NCI-H226 (cell line): ENCODE data around the gene RLN3.

Source experiments
- DNase-seq: peaks from one replicate; pipeline ENCODE4 v3.0.0-alpha.2; 2015

RLN3 gene

GRCh38 chr19:14027856-14028450 lies at the start of gene RLN3:
Gene RLN3 (plus strand): TSS chr19:14028148. CDS start chr19:14028205, 57 bp downstream.
- no peak for DNase-seq

- DNase-seq: no peak
Measured at GRCh38 chr19:13978351-13979243, 49.4 kb upstream of the RLN3 start.

- DNase-seq: no peak
Measured at GRCh38 chr19:13979244-13979615, 48.7 kb upstream of the RLN3 start.

GRCh38 chr19:13979686-13980085 lies 48.3 kb upstream of the RLN3 start:
- no peak for DNase-seq

GRCh38 chr19:13980340-13980739 lies 47.6 kb upstream of the RLN3 start:
- DNase-seq: no peak

- no peak for DNase-seq
Measured at GRCh38 chr19:13981021-13981420, 46.9 kb upstream of the RLN3 start.

- DNase-seq: no peak
Measured at GRCh38 chr19:13981467-13981866, 46.5 kb upstream of the RLN3 start.

GRCh38 chr19:13981988-13982501 lies 45.9 kb upstream of the RLN3 start:
- DNase-seq: no peak

- no peak for DNase-seq
Measured at GRCh38 chr19:13982773-13983172, 45.2 kb upstream of the RLN3 start.

- DNase-seq: no peak
Measured at GRCh38 chr19:13983213-13983889, 44.6 kb upstream of the RLN3 start.

- no peak for DNase-seq
Measured at GRCh38 chr19:13984186-13984585, 43.8 kb upstream of the RLN3 start.

GRCh38 chr19:13984875-13985741 lies 42.8 kb upstream of the RLN3 start:
- DNase-seq: no peak

GRCh38 chr19:13985771-13986347 lies 42.1 kb upstream of the RLN3 start:
- no peak for DNase-seq

- DNase-seq: peak; percentile 76
Measured at GRCh38 chr19:13986348-13986904, 41.5 kb upstream of the RLN3 start.

- no peak for DNase-seq
Measured at GRCh38 chr19:13987101-13987890, 40.7 kb upstream of the RLN3 start.

GRCh38 chr19:13989487-13989886 lies 38.5 kb upstream of the RLN3 start:
- no peak for DNase-seq

GRCh38 chr19:13990085-13990484 lies 37.9 kb upstream of the RLN3 start:
- no peak for DNase-seq

- DNase-seq: no peak
Measured at GRCh38 chr19:13992025-13992424, 35.9 kb upstream of the RLN3 start.

GRCh38 chr19:13993590-13994300 lies 34.2 kb upstream of the RLN3 start:
- DNase-seq: no peak

GRCh38 chr19:13995017-13995728 lies 32.8 kb upstream of the RLN3 start:
- no peak for DNase-seq
